Choroid plexus epithelial cell (primary cell): ENCODE data around the gene NPTXR.

Experiments used
- DNase-seq: peaks from one replicate; pipeline ENCODE4 v3.0.0-alpha.2; 2010; ENCODE audit warnings: low read depth
- H3K4me3 ChIP-seq: 2 replicates; pipeline ENCODE4 v1.5.1; 2011; ENCODE audit warnings: low read depth, mild to moderate bottlenecking, control low read depth, low read length, moderate library complexity
- CTCF ChIP-seq: conservative IDR thresholded peaks from 2 replicates; pipeline ENCODE4 v1.5.1; 2011; ENCODE audit warnings: low read depth, mild to moderate bottlenecking, control low read depth, inconsistent platforms, low read length, moderate library complexity

Gene NPTXR

GRCh38 chr22:38868886-38869381, 25.1 kb upstream of the NPTXR start:
- no peak overlapping the region for H3K4me3 ChIP-seq
- peak; percentile 93 for TF ChIP-seq CTCF
- DNase-seq: peak; percentile 73

GRCh38 chr22:38868286-38868721, 24.5 kb upstream of the NPTXR start:
- no peak for TF ChIP-seq CTCF
- DNase-seq: no peak
- no peak overlapping the region for H3K4me3 ChIP-seq

- no peak overlapping the region for H3K4me3 ChIP-seq
- TF ChIP-seq CTCF: no peak
- DNase-seq: no peak
Measured at GRCh38 chr22:38867471-38868285, 23.9 kb upstream of the NPTXR start.

GRCh38 chr22:38867124-38867455, 23.3 kb upstream of the NPTXR start:
- no peak for DNase-seq
- no peak for TF ChIP-seq CTCF
- H3K4me3 ChIP-seq: no peak overlapping the region

- TF ChIP-seq CTCF: no peak
- no peak overlapping the region for H3K4me3 ChIP-seq
- DNase-seq: no peak
Measured at GRCh38 chr22:38866399-38867123, 22.7 kb upstream of the NPTXR start.

- no peak for TF ChIP-seq CTCF
Measured at GRCh38 chr22:38866024-38866398, 22.2 kb upstream of the NPTXR start.

More at GRCh38 chr22:38866024-38866398, 22.2 kb upstream of the NPTXR start:
- no peak for DNase-seq
- no peak overlapping the region for H3K4me3 ChIP-seq
